ENCODE data around the gene TOPAZ1. TPM values are rescaled to one million over a fixed set of nuclear protein-coding genes. Genes with fewer than 3 reads are reported as not detected.
A peak's percentile ranks its signal among the peaks of the same experiment; 100 is the strongest.

The TOPAZ1 gene
- total RNA-seq, 4 donors from 2014 or later = not detected

GRCh38 chr3:44323341-44323955 lies 81.8 kb downstream of the TOPAZ1 start:
- peaks cover 5% of the 10 kb centered on the region for H3K27me3 ChIP-seq
- H3K27ac ChIP-seq = no peak overlapping the region
- TF ChIP-seq CTCF (IDR thresholded peaks at IDR 0.05) (peak; percentile 66 to 86 (median 81)), POLR2A (IDR thresholded peaks at IDR 0.05) (no peak), EP300 (IDR thresholded peaks at IDR 0.05; ENCODE audit: low read depth) (no peak), POLR2AphosphoS5 (IDR thresholded peaks at IDR 0.05) (no peak)
- H3K9me3 ChIP-seq = no peaks in the 10 kb centered on the region
- H3K4me1 ChIP-seq = peaks cover 0 to 8% (median 0%) of the 10 kb centered on the region in 4 donors
- peak; percentile 70 for DNase-seq
- 2 to 4% methylated on average over 4 of the region's 4 CpGs for WGBS, 2 donors (ENCODE audit: low coverage in 1 of 2)
- no peak overlapping the region for H3K4me3 ChIP-seq
- intact Hi-C loops (cut with DNase I; ENCODE audit: low total_unique reads) (no loop called here), in situ Hi-C loops (cut with MboI; ENCODE audit: low pct_ligation_motif_present in 1 of 4, low pct_unique_long_range_greater_than_20kb in 1 of 4, low sequenced_read_pairs in 3 of 4) (no loop called here)
- no peaks in the 10 kb centered on the region for H3K36me3 ChIP-seq

DNA sequence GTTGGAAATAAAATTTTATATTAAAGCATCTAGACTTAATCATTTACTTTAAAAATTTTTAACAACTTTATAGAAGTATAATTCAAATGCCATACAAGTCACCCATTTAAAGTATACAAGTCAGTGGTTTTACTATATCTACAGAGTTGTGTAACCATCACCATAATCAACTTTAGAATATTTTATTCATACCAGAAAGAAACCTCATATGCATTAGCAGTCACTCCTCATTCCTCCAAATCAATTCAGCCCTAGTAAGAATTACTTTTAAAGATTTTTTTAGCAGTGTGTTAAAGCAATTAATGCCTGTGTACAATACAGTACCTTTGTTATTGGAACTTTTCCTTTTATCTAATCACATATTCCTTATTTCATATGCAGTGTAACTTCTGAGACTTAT lies 82.9 kb downstream of the TOPAZ1 start:
- no peak for TF ChIP-seq EP300 (IDR thresholded peaks at IDR 0.05; ENCODE audit: low read depth)
- no peak for TF ChIP-seq POLR2A (IDR thresholded peaks at IDR 0.05)
- TF ChIP-seq CTCF (IDR thresholded peaks at IDR 0.05) = no peak
- no peak for TF ChIP-seq POLR2AphosphoS5 (IDR thresholded peaks at IDR 0.05)
- intact Hi-C loops (cut with DNase I; ENCODE audit: low total_unique reads) = no loop called here
- in situ Hi-C loops (cut with MboI; ENCODE audit: low pct_ligation_motif_present in 1 of 4, low pct_unique_long_range_greater_than_20kb in 1 of 4, low sequenced_read_pairs in 3 of 4) = no loop called here

GRCh38 chr3:44326019-44326418 lies 84.3 kb downstream of the TOPAZ1 start:
- intact Hi-C loops (cut with DNase I; ENCODE audit: low total_unique reads) = no loop called here

More for the DNA sequence above, 82.9 kb downstream of the TOPAZ1 start:
- Histone ChIP-seq H3K4me3 (no peak overlapping the region), H3K4me1 (peaks cover 0 to 8% (median 0%) of the 10 kb centered on the region in 4 donors), H3K27ac (no peak overlapping the region), H3K9me3 (no peaks in the 10 kb centered on the region), H3K36me3 (no peaks in the 10 kb centered on the region), H3K27me3 (no peaks in the 10 kb centered on the region)
- DNase-seq = no peak

GRCh38 chr3:44326515-44326914 lies 84.8 kb downstream of the TOPAZ1 start:
- Histone ChIP-seq H3K9me3 (no peaks in the 10 kb centered on the region), H3K4me1 (peaks cover 0 to 6% (median 0%) of the 10 kb centered on the region in 4 donors), H3K4me3 (no peak overlapping the region), H3K27ac (no peak overlapping the region), H3K36me3 (no peaks in the 10 kb centered on the region), H3K27me3 (no peaks in the 10 kb centered on the region)
- WGBS, 2 donors (ENCODE audit: low coverage in 1 of 2) = 72 to 78% methylated on average over 3 of the region's 3 CpGs
- no peak for DNase-seq
- in situ Hi-C loops (cut with MboI; ENCODE audit: low pct_ligation_motif_present in 1 of 4, low pct_unique_long_range_greater_than_20kb in 1 of 4, low sequenced_read_pairs in 3 of 4) = no loop called here
- intact Hi-C loops (cut with DNase I; ENCODE audit: low total_unique reads) = no loop called here
- TF ChIP-seq EP300 (IDR thresholded peaks at IDR 0.05; ENCODE audit: low read depth) (no peak), CTCF (IDR thresholded peaks at IDR 0.05) (no peak), POLR2A (IDR thresholded peaks at IDR 0.05) (no peak), POLR2AphosphoS5 (IDR thresholded peaks at IDR 0.05) (no peak)

More at GRCh38 chr3:44326019-44326418, 84.3 kb downstream of the TOPAZ1 start:
- peaks cover 0 to 8% (median 0%) of the 10 kb centered on the region in 4 donors for H3K4me1 ChIP-seq
- no peaks in the 10 kb centered on the region for H3K27me3 ChIP-seq
- no peaks in the 10 kb centered on the region for H3K36me3 ChIP-seq
- H3K27ac ChIP-seq = no peak overlapping the region
- WGBS, 2 donors (ENCODE audit: low coverage in 1 of 2) = 53 to 68% methylated on average over 2 of the region's 2 CpGs
- TF ChIP-seq CTCF (IDR thresholded peaks at IDR 0.05) (no peak), POLR2AphosphoS5 (IDR thresholded peaks at IDR 0.05) (no peak), POLR2A (IDR thresholded peaks at IDR 0.05) (no peak), EP300 (IDR thresholded peaks at IDR 0.05; ENCODE audit: low read depth) (no peak)
- H3K9me3 ChIP-seq = no peaks in the 10 kb centered on the region
- in situ Hi-C loops (cut with MboI; ENCODE audit: low pct_ligation_motif_present in 1 of 4, low pct_unique_long_range_greater_than_20kb in 1 of 4, low sequenced_read_pairs in 3 of 4) = no loop called here
- no peak overlapping the region for H3K4me3 ChIP-seq
- no peak for DNase-seq

Data from transverse colon (tissue), 4 donors.